IMR-90 (cell line): ENCODE measurements around the gene ARPIN. TPM values are rescaled to one million over a fixed set of nuclear protein-coding genes. Genes with fewer than 3 reads are reported as not detected.

Source experiments
- ATAC-seq: fragments of 200-7000 bp; cut with Tn5 transposase; 2 replicates; pipeline ENCODE4 v1.9.1; 2020; ENCODE audit warnings: low read depth, mild to moderate bottlenecking, moderate library complexity
- BruUV-seq: library from RNA; stranded (reverse); fragments of 400-500 nt; replicated peaks from 2 replicates; lab custom pipeline; 2021; lab: Mats Ljungman, UMichigan
- CTCF ChIA-PET: fragments of 300-600 bp; formaldehyde crosslinking; extraction: SDS; loops from one replicate; lab custom pipeline; 2021; ENCODE audit warnings: antibody characterized with exemption; lab: Yijun Ruan, JAX
- POLR2A ChIA-PET: fragments of 300-600 bp; sonication (Branson Sonifier 250); formaldehyde crosslinking; loops from one replicate; lab custom pipeline; 2022; ENCODE audit warnings: antibody characterized with exemption; ENCODE audit not compliant: unreplicated experiment; lab: Charles Lee
- DNase-seq: peaks from one replicate; pipeline ENCODE4 v3.0.0; 2013
- H2AFZ ChIP-seq: replicated peaks from 2 replicates; pipeline ENCODE3; 2013; ENCODE audit warnings: low read length, mild to moderate bottlenecking; ENCODE audit not compliant: poor library complexity
- H2AK5ac ChIP-seq: 2 replicates; pipeline ENCODE4 v1.6.1; 2013; ENCODE audit warnings: low read depth, low read length, inconsistent platforms
- H2AK9ac ChIP-seq: replicated peaks from 2 replicates; pipeline ENCODE3; 2013; ENCODE audit warnings: mild to moderate bottlenecking, low read depth, low read length, moderate library complexity; ENCODE audit not compliant: poor library complexity
- H2BK120ac ChIP-seq: 2 replicates; pipeline ENCODE4 v1.6.1; 2013; ENCODE audit warnings: low read depth, low read length, inconsistent platforms
- H2BK15ac ChIP-seq: 3 replicates; pipeline ENCODE4 v1.6.1; 2013; ENCODE audit warnings: low read depth, low read length, inconsistent platforms
- H2BK20ac ChIP-seq: 2 replicates; pipeline ENCODE4 v1.6.1; 2013; ENCODE audit warnings: low read depth, mild to moderate bottlenecking, inconsistent platforms, low read length, moderate library complexity
- H2BK5ac ChIP-seq: 2 replicates; pipeline ENCODE4 v1.6.1; 2013; ENCODE audit warnings: mild to moderate bottlenecking, low read depth, low read length, inconsistent platforms; ENCODE audit not compliant: poor library complexity, severe bottlenecking
- H3K14ac ChIP-seq: replicated peaks from 2 replicates; pipeline ENCODE4 v1.6.1; 2013; ENCODE audit warnings: low read depth, low read length, inconsistent platforms
- H3K18ac ChIP-seq: 2 replicates; pipeline ENCODE4 v1.6.1; 2013; ENCODE audit warnings: low read depth, low read length, control low read depth
- H3K23ac ChIP-seq: 2 replicates; pipeline ENCODE4 v1.6.1; 2013; ENCODE audit warnings: low read depth, low read length, inconsistent platforms
- H3K27ac ChIP-seq: 2 replicates; pipeline ENCODE4 v1.5.1; 2013; ENCODE audit warnings: mild to moderate bottlenecking, control low read depth, low read length; ENCODE audit not compliant: insufficient read depth
- H3K27me3 ChIP-seq: 2 replicates; pipeline ENCODE4 v1.6.1; 2013; ENCODE audit warnings: low read length; ENCODE audit not compliant: control insufficient read depth, insufficient read depth
- H3K36me3 ChIP-seq: 2 replicates; pipeline ENCODE4 v1.6.1; 2013; ENCODE audit warnings: low read length, mixed read lengths; ENCODE audit not compliant: control insufficient read depth, insufficient read depth
- H3K4ac ChIP-seq: 2 replicates; pipeline ENCODE4 v1.6.1; 2013; ENCODE audit warnings: low read depth, low read length, inconsistent platforms
- H3K4me1 ChIP-seq: 2 replicates; pipeline ENCODE4 v1.6.1; 2013; ENCODE audit warnings: low read length, mixed read lengths; ENCODE audit not compliant: control insufficient read depth, insufficient read depth
- H3K4me2 ChIP-seq: 2 replicates; pipeline ENCODE4 v1.6.1; 2013; ENCODE audit warnings: low read depth, mild to moderate bottlenecking, control low read depth, low read length, moderate library complexity
- H3K4me3 ChIP-seq: 2 replicates; pipeline ENCODE4 v1.5.1; 2013; ENCODE audit warnings: low read depth, mild to moderate bottlenecking, control low read depth, low read length, moderate library complexity; ENCODE audit not compliant: insufficient read depth
- H3K56ac ChIP-seq: 2 replicates; pipeline ENCODE4 v1.6.1; 2013; ENCODE audit warnings: low read length, inconsistent platforms; ENCODE audit not compliant: insufficient read depth; ENCODE audit errors: extremely low read depth
- H3K79me1 ChIP-seq, 2 experiments: 2 replicates each; pipeline ENCODE4 v1.6.1; 2013; ENCODE audit warnings: low read length in 2 of 2, inconsistent platforms in 1 of 2, low read depth in 1 of 2
- H3K9ac ChIP-seq: 2 replicates; pipeline ENCODE4 v1.6.1; 2013; ENCODE audit warnings: low read depth, low read length, control low read depth
- H3K9me1 ChIP-seq: 2 replicates; pipeline ENCODE4 v1.6.1; 2013; ENCODE audit warnings: low read length, inconsistent platforms; ENCODE audit not compliant: insufficient read depth
- H3K9me3 ChIP-seq: 2 replicates; pipeline ENCODE4 v1.6.1; 2013; ENCODE audit warnings: low read length; ENCODE audit not compliant: control insufficient read depth, insufficient read depth
- H4K20me1 ChIP-seq: 2 replicates; pipeline ENCODE4 v1.6.1; 2013; ENCODE audit warnings: low read length, inconsistent platforms; ENCODE audit not compliant: insufficient read depth
- H4K5ac ChIP-seq: 2 replicates; pipeline ENCODE4 v1.6.1; 2013; ENCODE audit warnings: mild to moderate bottlenecking, low read depth, low read length, control low read depth
- H4K8ac ChIP-seq, 2 experiments: 2 replicates each; pipeline ENCODE4 v1.6.1; 2013; ENCODE audit warnings: low read depth in 2 of 2, low read length in 2 of 2, control low read depth in 1 of 2, inconsistent platforms in 1 of 2
- H4K91ac ChIP-seq: 2 replicates; pipeline ENCODE4 v1.6.1; 2013; ENCODE audit warnings: low read depth, low read length, inconsistent platforms; ENCODE audit not compliant: insufficient read depth
- RAD21 ChIP-seq: IDR thresholded peaks from 2 replicates; pipeline ENCODE4 v1.6.1; 2012; ENCODE audit warnings: low read length, improper control_type of control experiment
- RFX5 ChIP-seq: IDR thresholded peaks from 2 replicates; pipeline ENCODE4 v1.8.0; 2012; ENCODE audit warnings: low read depth, mild to moderate bottlenecking, low read length, moderate library complexity
- WGBS, 2 experiments: methylation state at CpG; one replicate each; pipeline versions ENCODE4 v1.1.5 to v1.1.7; 2013; ENCODE audit warnings: missing lambda C conversion rate in 2 of 2; ENCODE audit not compliant: insufficient read length in 1 of 2; ENCODE audit errors: extremely low coverage in 2 of 2; 5-methylcytosine and 5-hydroxymethylcytosine counted together
- dilution Hi-C: fragments of 300-500 bp; cut with HindIII; formaldehyde crosslinking; loops from one replicate; pipeline ENCODE4 v1.14.3; 2018; ENCODE audit warnings: low sequenced_read_pairs; ENCODE audit not compliant: unreplicated experiment
- in situ Hi-C: fragments of 300-500 bp; cut with MboI; formaldehyde crosslinking; loops from 3 replicates; pipeline ENCODE4 v1.14.3; 2019; ENCODE audit warnings: low sequenced_read_pairs, inconsistent platforms, mixed read lengths
- intact Hi-C: fragments of 100-400 bp; cut with micrococcal nuclease; formaldehyde crosslinking; loops from 2 replicates; pipeline ENCODE4 v1.10.0; 2022
- polyA plus RNA-seq, 3 experiments: library from polyadenylated mRNA; depleted of rRNA; stranded (reverse); fragments of >200 nt; gene quantifications; 2 replicates each; pipeline ENCODE4 v1.2.3, GENCODE V29; 2012; ENCODE audit warnings: low replicate concordance in 1 of 3
- total RNA-seq: library from RNA; depleted of rRNA; stranded (reverse); fragments of >200 nt; gene quantifications from 2 replicates; pipeline ENCODE4 v1.2.3, GENCODE V29; 2012
- TF ChIP-seq, protein P1 (sequence below): fragments of 150-350 bp; IDR thresholded peaks from 2 replicates; pipeline ENCODE4 v1.6.1; 2016; ENCODE audit warnings: low read depth, mild to moderate bottlenecking, low read length, moderate library complexity, borderline replicate concordance

ARPIN gene
- total and polyA plus RNA-seq, 2 of the 4 experiments (the other 2 are of a cell fraction), result 3.9 to 8.8 TPM

DNA sequence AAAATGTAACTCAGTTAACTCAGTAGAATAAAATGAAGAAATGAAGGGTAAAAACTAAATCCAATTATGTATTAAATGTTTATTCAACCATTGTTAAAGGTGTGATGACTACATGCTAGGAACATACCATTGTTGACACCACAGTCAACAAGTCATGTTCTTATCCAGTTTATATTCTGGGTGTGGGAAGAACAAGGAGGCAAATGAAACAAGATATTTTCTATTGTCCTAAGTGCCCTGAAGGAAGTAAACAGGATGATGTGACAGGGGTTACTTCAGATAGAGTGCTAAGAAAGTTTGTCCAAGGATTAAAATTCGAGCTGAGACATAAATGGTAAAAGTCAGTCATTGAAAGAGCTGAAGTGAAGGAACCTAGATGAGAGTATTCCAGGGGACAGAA lies 32.0 kb downstream of the ARPIN start:
- intact Hi-C loops (no loop called here), in situ Hi-C loops (no loop called here), dilution Hi-C loops (no loop called here)
- Histone ChIP-seq H3K4me3 (no peak overlapping the region), H2AFZ (no peak overlapping the region), H4K20me1 (no peaks in the 10 kb centered on the region), H3K9me1 (no peaks in the 10 kb centered on the region), H3K9me3 (no peaks in the 10 kb centered on the region), H2AK9ac (no peak overlapping the region), H3K36me3 (peaks cover 25% of the 10 kb centered on the region), H3K18ac (no peak overlapping the region), H3K4me2 (no peak overlapping the region), H3K56ac (no peak overlapping the region), H2BK120ac (no peak overlapping the region), H3K23ac (no peak overlapping the region), H2BK20ac (no peak overlapping the region), H3K4me1 (no peaks in the 10 kb centered on the region), H4K8ac (no peak overlapping the region), H3K9ac (no peak overlapping the region), H3K27me3 (no peaks in the 10 kb centered on the region), H2BK15ac (no peak overlapping the region), H4K91ac (no peak overlapping the region), H3K79me1 (no peaks in the 10 kb centered on the region; a peak in 1 of 4 replicates), H3K27ac (no peak overlapping the region), H2AK5ac (no peak overlapping the region), H3K4ac (no peak overlapping the region), H2BK5ac (no peak overlapping the region), H4K5ac (no peak overlapping the region), H3K14ac (no peak overlapping the region)
- TF ChIP-seq RAD21, result no peak
- TF ChIP-seq, protein P1, sequence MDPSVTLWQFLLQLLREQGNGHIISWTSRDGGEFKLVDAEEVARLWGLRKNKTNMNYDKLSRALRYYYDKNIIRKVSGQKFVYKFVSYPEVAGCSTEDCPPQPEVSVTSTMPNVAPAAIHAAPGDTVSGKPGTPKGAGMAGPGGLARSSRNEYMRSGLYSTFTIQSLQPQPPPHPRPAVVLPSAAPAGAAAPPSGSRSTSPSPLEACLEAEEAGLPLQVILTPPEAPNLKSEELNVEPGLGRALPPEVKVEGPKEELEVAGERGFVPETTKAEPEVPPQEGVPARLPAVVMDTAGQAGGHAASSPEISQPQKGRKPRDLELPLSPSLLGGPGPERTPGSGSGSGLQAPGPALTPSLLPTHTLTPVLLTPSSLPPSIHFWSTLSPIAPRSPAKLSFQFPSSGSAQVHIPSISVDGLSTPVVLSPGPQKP, result no peak
- no peak for TF ChIP-seq RFX5
- BruUV-seq, result no TSS peak
- ATAC-seq, result no peak
- DNase-seq, result no peak
- ChIA-PET POLR2A (no interaction called here), CTCF (no interaction called here)
- 100% methylated on average over 1 of the region's 1 CpG; no CpG with 5 or more reads in 1 of the 2 experiments for WGBS, 2 experiments
